ENCODE measurements around the gene TMEM19. TPM values are rescaled to one million over a fixed set of nuclear protein-coding genes. Genes with fewer than 3 reads are reported as not detected.
"Not testable (repeated sequence)": the region's sequence is repeated elsewhere in the genome, so short reads cannot be mapped to it uniquely, and the experiment has no call there.

The TMEM19 gene
- total RNA-seq, 1 experiment from 2014 or later, result 14.3 TPM

GRCh38 chr12:71694099-71694820 lies 8.4 kb downstream of the TMEM19 start:
- DNase-seq (no peak), ATAC-seq (no peak)
- Histone ChIP-seq H3K27ac (ENCODE audit: low read length) (no peak overlapping the region), H3K9me3 (ENCODE audit: low read length) (no peaks in the 10 kb centered on the region), H2AFZ (ENCODE audit: low read length) (no peak overlapping the region), H3F3A (ENCODE audit: low read length, unreplicated experiment) (no peaks in the 10 kb centered on the region), H3K4me2 (ENCODE audit: low read length) (no peak overlapping the region), H4K20me1 (ENCODE audit: low read length) (no peaks in the 10 kb centered on the region), H3K79me2 (ENCODE audit: low read length) (no peaks in the 10 kb centered on the region), H3K36me3 (ENCODE audit: low read depth, low read length) (no peaks in the 10 kb centered on the region), H3K4me1 (ENCODE audit: insufficient read depth, low read length) (no peaks in the 10 kb centered on the region), H3K9ac (ENCODE audit: low read length) (no peak overlapping the region), H3K9me2 (replicated peaks; ENCODE audit: low read length) (no peaks in the 10 kb centered on the region), H3K4me3 (ENCODE audit: low read length) (no peak overlapping the region), H3K27me3 (ENCODE audit: low read length) (no peaks in the 10 kb centered on the region)
- BruUV-seq (replicated peaks), result no TSS peak
- ChIA-PET POLR2A (ENCODE audit: unreplicated experiment) (no interaction called here), CTCF (no interaction called here)
- intact Hi-C loops (cut with micrococcal nuclease), result no loop called here
- TF ChIP-seq EZH2 (IDR thresholded peaks at IDR 0.05; ENCODE audit: low read length, unreplicated experiment), result no peak

DNA sequence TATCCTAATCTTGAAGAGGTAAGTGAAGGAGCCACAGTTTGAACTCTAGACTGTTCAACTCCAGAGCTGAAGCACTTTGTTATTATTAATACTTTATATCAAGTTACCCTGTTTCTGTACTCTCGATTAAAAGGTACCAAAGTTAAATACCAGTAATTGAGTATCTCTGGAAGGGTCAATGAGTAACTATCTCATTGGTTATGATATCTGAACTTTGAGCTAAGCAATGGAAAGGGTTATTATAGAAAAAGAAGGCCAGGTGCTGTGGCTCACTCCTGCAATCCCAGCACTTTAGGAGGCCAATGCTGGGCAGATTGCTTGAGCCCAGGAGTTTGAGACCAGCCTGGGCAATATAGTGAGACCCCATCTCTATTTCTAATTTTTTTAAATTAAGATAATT lies 9.9 kb downstream of the TMEM19 start:
- Histone ChIP-seq H2AFZ (ENCODE audit: low read length) (no peak overlapping the region), H3K9me2 (replicated peaks; ENCODE audit: low read length) (no peaks in the 10 kb centered on the region), H3K4me2 (ENCODE audit: low read length) (no peak overlapping the region), H3K9me3 (ENCODE audit: low read length) (no peaks in the 10 kb centered on the region), H3K36me3 (ENCODE audit: low read depth, low read length) (peaks cover 6% of the 10 kb centered on the region; the same call in 1 of the 2 replicates), H3F3A (ENCODE audit: low read length, unreplicated experiment) (no peaks in the 10 kb centered on the region), H4K20me1 (ENCODE audit: low read length) (no peaks in the 10 kb centered on the region), H3K79me2 (ENCODE audit: low read length) (no peaks in the 10 kb centered on the region), H3K4me3 (ENCODE audit: low read length) (no peak overlapping the region), H3K4me1 (ENCODE audit: insufficient read depth, low read length) (no peaks in the 10 kb centered on the region), H3K27ac (ENCODE audit: low read length) (no peak overlapping the region), H3K9ac (ENCODE audit: low read length) (no peak overlapping the region), H3K27me3 (ENCODE audit: low read length) (no peaks in the 10 kb centered on the region)
- DNase-seq, result no peak
- TF ChIP-seq EZH2phosphoT487 (IDR thresholded peaks at IDR 0.05; ENCODE audit: borderline replicate concordance, low read length), result no peak
- no peak for TF ChIP-seq EZH2 (IDR thresholded peaks at IDR 0.05; ENCODE audit: low read length, unreplicated experiment)
- TF ChIP-seq, protein P1, sequence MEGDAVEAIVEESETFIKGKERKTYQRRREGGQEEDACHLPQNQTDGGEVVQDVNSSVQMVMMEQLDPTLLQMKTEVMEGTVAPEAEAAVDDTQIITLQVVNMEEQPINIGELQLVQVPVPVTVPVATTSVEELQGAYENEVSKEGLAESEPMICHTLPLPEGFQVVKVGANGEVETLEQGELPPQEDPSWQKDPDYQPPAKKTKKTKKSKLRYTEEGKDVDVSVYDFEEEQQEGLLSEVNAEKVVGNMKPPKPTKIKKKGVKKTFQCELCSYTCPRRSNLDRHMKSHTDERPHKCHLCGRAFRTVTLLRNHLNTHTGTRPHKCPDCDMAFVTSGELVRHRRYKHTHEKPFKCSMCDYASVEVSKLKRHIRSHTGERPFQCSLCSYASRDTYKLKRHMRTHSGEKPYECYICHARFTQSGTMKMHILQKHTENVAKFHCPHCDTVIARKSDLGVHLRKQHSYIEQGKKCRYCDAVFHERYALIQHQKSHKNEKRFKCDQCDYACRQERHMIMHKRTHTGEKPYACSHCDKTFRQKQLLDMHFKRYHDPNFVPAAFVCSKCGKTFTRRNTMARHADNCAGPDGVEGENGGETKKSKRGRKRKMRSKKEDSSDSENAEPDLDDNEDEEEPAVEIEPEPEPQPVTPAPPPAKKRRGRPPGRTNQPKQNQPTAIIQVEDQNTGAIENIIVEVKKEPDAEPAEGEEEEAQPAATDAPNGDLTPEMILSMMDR (conservative IDR thresholded peaks at IDR 0.05; ENCODE audit: low read depth, low read length), result no peak
- no peak for ATAC-seq
- intact Hi-C loops (cut with micrococcal nuclease), result no loop called here
- ChIA-PET CTCF (no interaction called here), POLR2A (ENCODE audit: unreplicated experiment) (no interaction called here)
- no TSS peak for BruUV-seq (replicated peaks)

DNA sequence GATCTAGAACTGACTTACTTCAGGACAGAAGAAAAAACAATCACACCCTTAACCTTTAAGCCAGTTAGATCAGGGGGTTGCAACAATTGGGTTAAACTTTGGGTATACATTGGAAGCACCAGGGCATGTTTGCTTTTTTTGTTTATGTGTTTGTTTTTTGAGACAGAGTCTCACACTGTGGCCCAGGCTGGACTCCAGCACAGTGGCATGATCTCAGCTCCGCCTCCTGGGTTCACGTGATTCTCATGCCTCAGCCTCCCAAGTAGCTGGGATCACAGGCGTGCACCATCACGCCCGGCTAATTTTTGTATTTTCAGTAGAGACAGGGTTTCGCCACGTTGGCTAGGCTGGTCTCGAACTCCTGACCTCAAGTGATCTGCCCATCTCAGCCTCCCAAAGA lies 16.3 kb downstream of the TMEM19 start:
- H3K4me3 ChIP-seq (ENCODE audit: low read length); H3F3A ChIP-seq (ENCODE audit: low read length, unreplicated experiment); H3K9me2 ChIP-seq (replicated peaks; ENCODE audit: low read length); BruUV-seq (replicated peaks); CTCF ChIA-PET; ATAC-seq; H3K27me3 ChIP-seq (ENCODE audit: low read length); H2AFZ ChIP-seq (ENCODE audit: low read length); H3K9ac ChIP-seq (ENCODE audit: low read length); H3K4me2 ChIP-seq (ENCODE audit: low read length); POLR2A ChIA-PET (ENCODE audit: unreplicated experiment); H3K79me2 ChIP-seq (ENCODE audit: low read length); intact Hi-C loops (cut with micrococcal nuclease); H3K27ac ChIP-seq (ENCODE audit: low read length); H3K9me3 ChIP-seq (ENCODE audit: low read length); H3K4me1 ChIP-seq (ENCODE audit: insufficient read depth, low read length); H4K20me1 ChIP-seq (ENCODE audit: low read length); DNase-seq: not testable (repeated sequence)
- H3K36me3 ChIP-seq (ENCODE audit: low read depth, low read length), result peaks cover 11% of the 10 kb centered on the region

Measured in PC-3 (cell line).